Fibroblast of gingiva (primary cell): ENCODE data around the gene PIP.
"Not testable (repeated sequence)": the region's sequence is repeated elsewhere in the genome, so short reads cannot be mapped to it uniquely, and the experiment has no call there.

Experiments
- DNase-seq: peaks from one replicate; pipeline ENCODE4 v3.0.0-alpha.2; 2011; ENCODE audit warnings: low read depth

PIP gene

DNA sequence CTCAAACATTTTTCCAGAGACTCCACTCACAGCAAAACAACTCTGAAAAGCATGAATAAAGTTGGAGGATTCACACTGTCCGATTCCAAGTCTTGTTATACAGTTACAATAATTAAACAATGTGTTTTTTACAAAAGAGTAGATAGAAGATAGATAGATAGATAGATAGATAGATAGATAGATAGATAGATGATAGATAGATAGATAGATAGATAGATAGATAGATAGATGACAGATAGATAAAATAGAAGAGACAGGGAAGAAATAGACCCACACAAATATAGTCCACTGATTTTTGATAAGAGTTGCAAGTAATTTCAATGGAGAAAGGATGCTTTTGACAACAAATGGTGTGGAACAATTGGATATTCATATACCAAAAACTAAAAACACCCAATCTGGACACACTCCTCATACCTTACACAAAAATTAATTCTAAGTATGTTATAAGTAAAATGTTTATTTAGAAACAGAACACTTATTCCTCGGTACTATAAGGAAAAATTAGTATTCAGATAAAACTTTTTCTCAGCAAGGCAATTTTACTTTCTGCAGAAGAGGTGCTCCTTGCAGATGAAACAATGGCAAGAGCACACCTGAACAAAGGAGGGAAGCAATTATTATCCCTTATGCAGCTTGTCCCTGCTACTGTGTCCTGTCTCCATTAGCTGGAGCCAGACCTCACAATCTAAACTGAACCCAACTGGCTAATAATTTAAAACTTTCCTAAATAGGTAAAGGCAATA lies 45.7 kb downstream of the PIP start:
- no peak for DNase-seq

DNA sequence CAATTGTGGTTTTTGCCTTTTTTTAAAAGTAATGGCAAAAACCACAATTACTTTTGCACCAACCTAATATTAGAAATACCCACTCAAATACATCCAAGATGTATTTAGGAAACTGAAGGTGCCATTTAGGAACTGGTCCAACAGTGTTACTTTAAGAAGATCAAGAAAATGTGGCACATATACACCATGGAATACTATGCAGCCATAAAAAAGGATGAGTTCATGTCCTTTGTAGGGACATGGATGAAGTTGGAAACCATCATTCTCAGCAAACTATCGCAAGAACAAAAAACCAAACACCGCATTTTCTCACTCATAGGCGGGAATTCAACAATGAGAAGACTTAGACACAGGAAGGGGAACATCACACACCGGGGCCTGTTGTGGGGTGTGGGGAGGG lies 48.9 kb downstream of the PIP start:
- not testable (repeated sequence) for DNase-seq

DNA sequence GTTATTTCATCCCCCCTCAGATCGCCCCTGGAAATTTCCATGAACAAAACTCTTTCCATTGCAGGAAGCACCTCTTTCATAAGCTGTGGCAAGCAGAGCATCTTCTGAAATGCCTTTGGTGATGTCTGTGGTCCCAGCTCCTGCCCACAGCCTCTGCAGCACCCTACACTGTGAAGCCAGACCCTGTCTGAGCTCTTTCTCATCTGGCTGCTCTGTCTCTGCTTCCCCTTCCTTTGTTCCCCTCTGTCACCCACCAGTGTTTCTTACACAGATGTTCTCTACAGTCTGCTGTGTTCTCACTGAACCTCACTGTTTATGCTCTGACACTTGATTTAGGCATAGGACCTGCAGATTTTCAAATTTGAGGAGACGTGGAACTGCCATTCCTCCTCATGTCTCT lies 49.5 kb downstream of the PIP start:
- DNase-seq = no peak

DNA sequence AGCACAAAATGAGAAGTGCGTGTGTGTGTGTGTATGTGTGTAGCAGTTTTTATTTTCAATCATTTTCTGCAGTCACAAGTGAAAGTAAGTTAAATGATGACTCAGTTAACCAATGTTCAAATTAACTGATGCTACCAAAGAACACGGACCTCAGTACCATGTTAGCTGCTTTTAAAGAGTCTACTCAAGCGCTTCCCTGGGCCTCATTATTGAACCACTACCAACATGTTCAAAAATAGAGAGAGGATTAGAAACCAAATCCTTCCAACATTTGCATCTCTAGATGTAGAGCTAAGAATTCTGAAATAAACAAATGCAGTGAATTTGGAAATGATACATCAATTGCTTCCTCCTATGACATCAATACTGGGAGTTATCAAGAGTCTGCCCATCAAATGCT lies 51.1 kb downstream of the PIP start, which contains the start of gene TAS2R39:
Gene TAS2R39, plus strand, starts transcription at position 396 of the 400 bp plus-strand sequence. Its CDS starts 0 bp downstream, at position 396.
- DNase-seq = no peak

DNA sequence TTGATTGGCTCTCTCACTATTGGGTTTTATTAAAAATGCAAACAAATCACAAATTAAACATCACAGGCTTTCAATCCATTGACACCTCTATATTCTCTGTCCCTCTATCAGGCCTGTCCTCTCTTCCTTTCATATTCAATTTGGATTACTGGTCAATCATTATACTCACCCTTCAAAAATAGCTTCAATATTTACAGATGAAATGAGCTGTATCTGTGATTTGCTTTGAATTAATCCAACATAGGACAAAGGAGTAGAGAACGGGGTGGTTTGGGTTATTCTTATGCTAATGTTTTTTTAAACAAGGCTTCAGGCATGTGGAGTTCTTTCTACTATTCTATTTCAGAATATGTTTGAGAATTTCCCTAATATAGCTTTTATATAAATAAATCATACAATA lies 53.7 kb downstream of the PIP start:
- no peak for DNase-seq

DNA sequence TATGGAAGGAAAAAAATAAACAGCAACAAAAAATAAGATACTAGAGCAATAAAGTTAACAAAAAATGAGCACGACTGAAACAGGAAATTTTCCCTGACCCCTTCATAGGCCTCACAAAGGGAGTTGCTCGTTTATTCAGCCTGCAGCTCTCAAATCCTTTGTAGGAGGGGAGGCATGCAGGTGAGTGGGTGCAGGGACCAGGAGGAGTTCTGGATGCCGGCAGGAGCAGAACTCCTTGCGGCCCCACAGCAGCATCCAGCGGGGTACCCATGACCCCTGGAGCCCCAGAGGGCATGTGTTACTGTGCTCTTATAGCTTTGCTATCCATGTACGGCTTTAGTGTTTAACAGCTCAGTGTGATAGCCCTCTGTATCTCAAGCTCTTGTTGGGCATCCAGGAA lies 57.1 kb downstream of the PIP start:
- DNase-seq = no peak
